ENCODE measurements around the gene PI16. TPM values are rescaled to one million over a fixed set of nuclear protein-coding genes. Genes with fewer than 3 reads are reported as not detected.

Gene PI16
- total RNA-seq, 4 donors from 2014 or later: 44.8 to 64.3 (median 56.9) TPM

- WGBS: 78% methylated on average over 11 of the region's 11 CpGs
Measured at GRCh38 chr6:37004044-37004980, 49.8 kb downstream of the PI16 start.

GRCh38 chr6:37005061-37005810 is 50.7 kb downstream of the PI16 start, which contains the start of gene FGD2:
Gene FGD2 (plus strand): TSS chr6:37005655. CDS start chr6:37005818, 163 bp downstream.
- Histone ChIP-seq H3K4me3 (peak within 1 kb of the TSS; percentile 29 to 49 (median 34)), H3K27me3 (no peaks in the 10 kb centered on the region), H3K9me3 (no peaks in the 10 kb centered on the region), H3K4me1 (no peaks in the 10 kb centered on the region), H3K36me3 (no peaks in the 10 kb centered on the region), H3K27ac (replicated peaks in 1 of 4) (peak within 1 kb of the TSS in 2 of 4 donors; percentile 13 to 31)
- 84% methylated on average over 12 of the region's 14 CpGs for WGBS
- TF ChIP-seq EP300 (IDR thresholded peaks at IDR 0.05) (no peak), POLR2AphosphoS5 (IDR thresholded peaks at IDR 0.05) (peak in 1 of 2 donors; percentile 15)
- DNase-seq (ENCODE audit: extremely low spot score): no peak
- intact Hi-C loops (cut with DNase I): no loop called here

More at GRCh38 chr6:37004044-37004980, 49.8 kb downstream of the PI16 start:
- no peak for DNase-seq (ENCODE audit: extremely low spot score)
- Histone ChIP-seq H3K27me3 (no peaks in the 10 kb centered on the region), H3K4me3 (no peak overlapping the region), H3K36me3 (no peaks in the 10 kb centered on the region), H3K9me3 (no peaks in the 10 kb centered on the region), H3K4me1 (no peaks in the 10 kb centered on the region), H3K27ac (replicated peaks in 1 of 4) (no peak overlapping the region)
- intact Hi-C loops (cut with DNase I): no loop called here
- TF ChIP-seq CTCF (IDR thresholded peaks at IDR 0.05): no peak
- TF ChIP-seq POLR2A (IDR thresholded peaks at IDR 0.05; ENCODE audit: low read depth): no peak
- no peak for TF ChIP-seq EP300 (IDR thresholded peaks at IDR 0.05)
- TF ChIP-seq POLR2AphosphoS5 (IDR thresholded peaks at IDR 0.05): no peak

GRCh38 chr6:37005827-37006567 is 51.5 kb downstream of the PI16 start:
- 89% methylated on average over 13 of the region's 13 CpGs for WGBS
- peak overlapping the region; percentile 29 to 49 (median 34) for H3K4me3 ChIP-seq
- intact Hi-C loops (cut with DNase I): no loop called here
- H3K36me3 ChIP-seq: no peaks in the 10 kb centered on the region
- DNase-seq (ENCODE audit: extremely low spot score): no peak
- no peaks in the 10 kb centered on the region for H3K27me3 ChIP-seq
- H3K9me3 ChIP-seq: no peaks in the 10 kb centered on the region
- peak overlapping the region in 2 of 4 donors; percentile 13 to 31 for H3K27ac ChIP-seq (replicated peaks in 1 of 4)
- TF ChIP-seq POLR2AphosphoS5 (IDR thresholded peaks at IDR 0.05) (no peak), POLR2A (IDR thresholded peaks at IDR 0.05; ENCODE audit: low read depth) (no peak), EP300 (IDR thresholded peaks at IDR 0.05) (no peak), CTCF (IDR thresholded peaks at IDR 0.05) (no peak)
- no peaks in the 10 kb centered on the region for H3K4me1 ChIP-seq

GRCh38 chr6:37006793-37007339 is 52.3 kb downstream of the PI16 start:
- 72% methylated on average over 5 of the region's 5 CpGs for WGBS
- no peak for TF ChIP-seq EP300 (IDR thresholded peaks at IDR 0.05)
- no peak for TF ChIP-seq POLR2A (IDR thresholded peaks at IDR 0.05; ENCODE audit: low read depth)
- TF ChIP-seq POLR2AphosphoS5 (IDR thresholded peaks at IDR 0.05): no peak
- no peak for TF ChIP-seq CTCF (IDR thresholded peaks at IDR 0.05)
- Histone ChIP-seq H3K9me3 (no peaks in the 10 kb centered on the region), H3K36me3 (no peaks in the 10 kb centered on the region), H3K27me3 (no peaks in the 10 kb centered on the region), H3K4me1 (no peaks in the 10 kb centered on the region), H3K27ac (replicated peaks in 1 of 4) (peak overlapping the region in 1 of 4 donors; percentile 2), H3K4me3 (peak overlapping the region; percentile 29 to 49 (median 34))
- no peak for DNase-seq (ENCODE audit: extremely low spot score)
- intact Hi-C loops (cut with DNase I): no loop called here
